Measurements from ENCODE around the gene DUSP16. TPM values are rescaled to one million over a fixed set of nuclear protein-coding genes. Genes with fewer than 3 reads are reported as not detected.

Gene DUSP16
- total RNA-seq, 4 donors from 2014 or later: 16.2 to 23.2 (median 19.1) TPM

DNA sequence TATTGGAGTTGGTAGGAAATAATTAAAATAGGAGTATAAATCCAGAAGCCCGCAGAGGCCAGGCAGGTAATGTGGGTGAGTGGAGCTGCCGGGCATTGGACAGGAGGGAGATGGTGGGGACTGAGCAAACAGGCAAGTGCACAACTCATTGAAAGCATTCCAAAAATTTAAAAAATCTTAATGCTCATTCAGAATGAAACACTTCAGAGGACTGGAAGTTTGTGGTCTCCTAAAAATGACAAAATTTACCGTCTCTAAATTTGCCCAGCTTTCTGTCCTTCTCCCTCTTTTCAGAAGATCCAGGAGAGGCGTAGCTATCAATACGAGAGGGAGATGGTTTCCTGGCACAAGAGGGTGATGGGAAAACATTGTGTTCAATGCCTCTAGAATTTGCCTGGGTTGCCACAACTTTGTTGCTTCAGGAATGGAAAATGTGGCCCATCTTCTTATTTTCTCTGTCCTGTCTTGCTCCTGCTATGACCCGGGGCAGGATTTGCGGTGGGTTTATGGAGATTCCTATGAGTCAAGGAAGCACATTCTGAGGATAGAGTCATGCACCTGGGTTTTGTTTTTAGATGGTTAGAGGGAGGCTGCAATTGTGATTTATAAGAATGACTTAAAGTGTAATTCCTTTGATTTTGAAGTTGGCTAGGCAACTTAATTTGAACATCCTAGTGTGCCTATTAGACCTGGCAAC is 133.6 kb downstream of the DUSP16 start:
- Histone ChIP-seq H3K27me3 (no peaks in the 10 kb centered on the region), H3K9me3 (peaks cover 0 to 3% (median 0%) of the 10 kb centered on the region in 4 donors), H3K4me3 (no peak overlapping the region), H3K4me1 (peaks cover 0 to 19% (median 3%) of the 10 kb centered on the region in 4 donors), H3K36me3 (peaks cover 0 to 3% (median 0%) of the 10 kb centered on the region in 3 donors), H3K27ac (no peak overlapping the region)
- TF ChIP-seq, protein P1, sequence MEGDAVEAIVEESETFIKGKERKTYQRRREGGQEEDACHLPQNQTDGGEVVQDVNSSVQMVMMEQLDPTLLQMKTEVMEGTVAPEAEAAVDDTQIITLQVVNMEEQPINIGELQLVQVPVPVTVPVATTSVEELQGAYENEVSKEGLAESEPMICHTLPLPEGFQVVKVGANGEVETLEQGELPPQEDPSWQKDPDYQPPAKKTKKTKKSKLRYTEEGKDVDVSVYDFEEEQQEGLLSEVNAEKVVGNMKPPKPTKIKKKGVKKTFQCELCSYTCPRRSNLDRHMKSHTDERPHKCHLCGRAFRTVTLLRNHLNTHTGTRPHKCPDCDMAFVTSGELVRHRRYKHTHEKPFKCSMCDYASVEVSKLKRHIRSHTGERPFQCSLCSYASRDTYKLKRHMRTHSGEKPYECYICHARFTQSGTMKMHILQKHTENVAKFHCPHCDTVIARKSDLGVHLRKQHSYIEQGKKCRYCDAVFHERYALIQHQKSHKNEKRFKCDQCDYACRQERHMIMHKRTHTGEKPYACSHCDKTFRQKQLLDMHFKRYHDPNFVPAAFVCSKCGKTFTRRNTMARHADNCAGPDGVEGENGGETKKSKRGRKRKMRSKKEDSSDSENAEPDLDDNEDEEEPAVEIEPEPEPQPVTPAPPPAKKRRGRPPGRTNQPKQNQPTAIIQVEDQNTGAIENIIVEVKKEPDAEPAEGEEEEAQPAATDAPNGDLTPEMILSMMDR (IDR thresholded peaks at IDR 0.05): no peak
- TF ChIP-seq EP300 (IDR thresholded peaks at IDR 0.05) (no peak), POLR2A (IDR thresholded peaks at IDR 0.05) (no peak)
- WGBS, 2 donors: 77 to 85% methylated on average over 7 of the region's 7 CpGs
- DNase-seq (ENCODE audit: low spot score in 2 of 2): no peak

DNA sequence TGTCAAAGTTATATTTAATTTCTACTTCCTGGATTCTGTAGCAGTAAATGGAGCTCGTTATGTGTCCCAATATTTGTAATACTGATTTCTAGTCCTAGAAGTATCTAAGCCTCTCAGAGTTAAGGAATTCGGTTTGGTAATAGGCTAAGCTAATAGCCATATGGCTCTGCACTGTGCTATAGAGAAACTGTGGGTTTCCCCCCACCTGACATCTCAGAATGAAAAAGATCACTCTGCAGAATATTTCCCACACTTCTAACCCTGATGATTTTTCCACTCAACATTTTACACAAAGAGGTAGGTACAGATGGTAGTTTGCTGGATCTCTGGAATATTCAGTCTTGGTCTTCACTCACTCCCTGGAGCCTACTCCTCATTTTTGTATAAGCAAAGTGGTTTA is 134.6 kb downstream of the DUSP16 start:
- H3K4me3 ChIP-seq: no peak overlapping the region
- H3K27me3 ChIP-seq: no peaks in the 10 kb centered on the region
- peaks cover 0 to 13% (median 2%) of the 10 kb centered on the region in 4 donors for H3K9me3 ChIP-seq
- no peak for DNase-seq (ENCODE audit: low spot score in 2 of 2)
- TF ChIP-seq EP300 (IDR thresholded peaks at IDR 0.05) (no peak), POLR2A (IDR thresholded peaks at IDR 0.05) (no peak)
- TF ChIP-seq, protein P1 (IDR thresholded peaks at IDR 0.05): no peak
- peaks cover 0 to 3% (median 0%) of the 10 kb centered on the region in 3 donors for H3K36me3 ChIP-seq
- no peak overlapping the region for H3K27ac ChIP-seq
- 75 to 89% methylated on average over 2 of the region's 2 CpGs for WGBS, 2 donors
- peaks cover 0 to 13% (median 3%) of the 10 kb centered on the region in 4 donors for H3K4me1 ChIP-seq

DNA sequence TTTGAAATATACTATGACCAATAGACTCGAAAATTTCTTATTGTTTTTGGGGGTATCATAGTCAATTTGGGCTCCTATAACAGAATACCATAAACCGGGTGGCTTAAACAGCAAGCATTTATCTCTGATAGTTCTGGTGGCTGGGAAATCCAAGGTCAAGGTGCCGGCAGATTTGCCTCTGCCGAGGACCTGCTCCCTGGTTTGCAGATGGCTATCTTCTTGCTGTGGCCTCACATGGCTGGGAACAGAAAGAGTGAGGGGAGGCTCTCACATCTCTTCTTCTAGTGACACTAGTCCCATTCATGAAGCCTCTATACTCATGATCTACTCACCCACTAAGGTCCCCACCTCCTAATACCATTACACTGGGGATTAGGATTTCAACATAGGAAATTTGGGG is 135.1 kb downstream of the DUSP16 start:
- H3K36me3 ChIP-seq: peaks cover 0 to 3% (median 0%) of the 10 kb centered on the region in 3 donors
- no peak for DNase-seq (ENCODE audit: low spot score in 2 of 2)
- H3K4me3 ChIP-seq: no peak overlapping the region
- no peak overlapping the region for H3K27ac ChIP-seq
- TF ChIP-seq, protein P1 (IDR thresholded peaks at IDR 0.05): no peak
- TF ChIP-seq POLR2A (IDR thresholded peaks at IDR 0.05) (no peak), EP300 (IDR thresholded peaks at IDR 0.05) (no peak)
- peaks cover 0 to 18% (median 2%) of the 10 kb centered on the region in 4 donors for H3K9me3 ChIP-seq
- 88 to 89% methylated on average over 4 of the region's 4 CpGs for WGBS, 2 donors
- H3K4me1 ChIP-seq: peaks cover 0 to 12% (median 3%) of the 10 kb centered on the region in 4 donors
- H3K27me3 ChIP-seq: no peaks in the 10 kb centered on the region

DNA sequence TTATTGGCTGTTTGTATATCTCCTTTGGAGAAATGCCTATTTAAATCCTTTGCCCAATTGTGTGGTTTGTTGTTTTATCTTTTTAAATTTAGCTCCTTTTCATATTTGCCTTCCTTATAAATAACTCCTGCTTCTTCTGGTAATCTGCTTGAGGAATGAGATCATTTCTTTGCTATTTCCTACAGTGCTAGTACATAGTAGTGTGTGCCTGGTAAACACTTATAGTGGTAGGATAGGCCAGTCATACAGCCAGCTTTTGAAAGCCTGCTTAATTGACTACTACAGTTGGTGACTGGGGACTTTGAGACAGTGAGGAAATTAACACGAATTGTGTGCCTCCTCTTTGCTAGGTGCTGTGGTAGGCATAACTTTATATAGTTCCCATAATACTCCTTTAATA is 137.0 kb downstream of the DUSP16 start:
- Histone ChIP-seq H3K4me3 (no peak overlapping the region), H3K36me3 (no peaks in the 10 kb centered on the region), H3K4me1 (no peaks in the 10 kb centered on the region), H3K27ac (no peak overlapping the region), H3K27me3 (no peaks in the 10 kb centered on the region), H3K9me3 (peaks cover 0 to 29% (median 2%) of the 10 kb centered on the region in 4 donors)
- TF ChIP-seq POLR2A (IDR thresholded peaks at IDR 0.05) (no peak), EP300 (IDR thresholded peaks at IDR 0.05) (no peak)
- TF ChIP-seq, protein P1 (IDR thresholded peaks at IDR 0.05): no peak
- DNase-seq (ENCODE audit: low spot score in 2 of 2): no peak
- 76 to 81% methylated on average over 1 of the region's 1 CpG for WGBS, 2 donors

DNA sequence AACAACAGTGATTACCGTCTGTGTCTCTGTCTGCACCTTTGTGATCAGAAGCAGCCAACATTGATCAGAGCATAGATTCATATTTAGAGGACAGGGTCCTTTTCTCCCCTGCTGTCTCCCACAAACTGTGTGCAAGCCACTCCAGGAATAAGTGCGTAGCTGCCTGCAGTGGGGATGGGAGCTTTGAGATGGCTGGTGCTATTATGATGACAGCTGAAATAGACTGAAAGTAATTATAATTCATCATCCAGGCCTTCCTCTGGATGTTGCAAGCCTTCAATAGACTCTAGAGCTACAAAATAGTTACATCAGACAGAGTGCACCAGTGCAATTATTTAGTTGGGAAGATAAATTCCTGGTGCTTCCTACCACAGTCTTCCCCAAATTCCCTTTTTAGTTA is 137.7 kb downstream of the DUSP16 start:
- TF ChIP-seq EP300 (IDR thresholded peaks at IDR 0.05) (no peak), POLR2A (IDR thresholded peaks at IDR 0.05) (no peak)
- no peak for DNase-seq (ENCODE audit: low spot score in 2 of 2)
- no peaks in the 10 kb centered on the region for H3K36me3 ChIP-seq
- no peak overlapping the region for H3K27ac ChIP-seq
- H3K4me3 ChIP-seq: no peak overlapping the region
- no peaks in the 10 kb centered on the region for H3K27me3 ChIP-seq
- H3K9me3 ChIP-seq: peaks cover 0 to 29% (median 2%) of the 10 kb centered on the region in 4 donors
- 79 to 98% methylated on average over 2 of the region's 2 CpGs for WGBS, 2 donors
- H3K4me1 ChIP-seq: no peaks in the 10 kb centered on the region

Other genes with a start within 250 kb of the DUSP16 start
- gene MANSC1, start 212.6 kb downstream of the DUSP16 start, total RNA-seq: 10 to 100 TPM in 2 of 4 donors, 1 to 10 TPM in 2; 7.9 to 11.6 (median 9.6) TPM
- 10 to 100 TPM; 14.2 to 45.0 (median 25.6) TPM for gene BORCS5, start 205.8 kb downstream of the DUSP16 start, total RNA-seq
- gene CREBL2, start 49.0 kb upstream of the DUSP16 start, total RNA-seq: 10 to 100 TPM; 39.9 to 74.7 (median 52.9) TPM
- gene GPR19, start 133.3 kb upstream of the DUSP16 start, total RNA-seq: 1 to 10 TPM in 1 of 4 donors, not detected in 3; 1.3 TPM
- gene CDKN1B, start 154.5 kb upstream of the DUSP16 start, total RNA-seq: 100 to 1,000 TPM in 3 of 4 donors, 10 to 100 TPM in 1; 77.4 to 142 (median 114) TPM
- 100 to 1,000 TPM in 1 of 4 donors, 10 to 100 TPM in 3; 43.7 to 138 (median 83.9) TPM for gene APOLD1, start 222.8 kb upstream of the DUSP16 start, total RNA-seq

Measured in tibial nerve (tissue), 4 donors.